Cardiac fibroblast (primary cell): ENCODE results near the gene XIAP.
"Not testable (repeated sequence)": the region's sequence is repeated elsewhere in the genome, so short reads cannot be mapped to it uniquely, and the experiment has no call there.

Experiments
- DNase-seq, 2 donors: peaks; one replicate each; pipeline versions ENCODE4 v3.0.0 to v3.0.0-alpha.2; 2010; ENCODE audit warnings: low read depth in 2 of 2
- H3K4me3 ChIP-seq, 2 donors: replicated peaks in 1 of 2; 1 replicate in 1 of 2; 2 replicates in 1 of 2; pipeline ENCODE4 v1.5.1; 2011; ENCODE audit warnings: low read depth in 2 of 2, low read length in 2 of 2, mild to moderate bottlenecking in 2 of 2, moderate library complexity in 1 of 2
- TF ChIP-seq, protein P1 (sequence below): IDR thresholded peaks from one replicate; pipeline ENCODE4 v1.5.1; 2011; ENCODE audit warnings: low read depth, mild to moderate bottlenecking, low read length, inconsistent platforms

XIAP gene

DNA sequence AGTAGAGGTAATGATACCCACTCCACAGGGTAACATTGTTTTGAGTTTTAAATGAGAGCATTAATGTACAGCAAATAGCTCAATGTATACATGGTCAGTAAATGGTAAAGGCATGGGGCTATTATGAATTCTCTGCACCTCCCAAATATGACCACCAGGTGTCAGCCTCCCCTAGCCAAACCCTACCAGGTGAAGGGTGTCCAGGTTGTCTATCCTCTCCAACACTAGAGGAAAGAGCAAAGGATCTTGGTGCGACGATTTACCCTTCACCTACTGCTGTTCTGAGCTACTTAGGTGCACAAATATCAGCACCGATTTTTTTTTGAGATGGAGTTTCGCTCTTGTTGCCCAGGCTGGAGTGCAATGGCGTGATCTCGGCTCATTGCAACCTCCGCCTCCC, 26.5 kb upstream of the XIAP start:
- TF ChIP-seq, protein P1, sequence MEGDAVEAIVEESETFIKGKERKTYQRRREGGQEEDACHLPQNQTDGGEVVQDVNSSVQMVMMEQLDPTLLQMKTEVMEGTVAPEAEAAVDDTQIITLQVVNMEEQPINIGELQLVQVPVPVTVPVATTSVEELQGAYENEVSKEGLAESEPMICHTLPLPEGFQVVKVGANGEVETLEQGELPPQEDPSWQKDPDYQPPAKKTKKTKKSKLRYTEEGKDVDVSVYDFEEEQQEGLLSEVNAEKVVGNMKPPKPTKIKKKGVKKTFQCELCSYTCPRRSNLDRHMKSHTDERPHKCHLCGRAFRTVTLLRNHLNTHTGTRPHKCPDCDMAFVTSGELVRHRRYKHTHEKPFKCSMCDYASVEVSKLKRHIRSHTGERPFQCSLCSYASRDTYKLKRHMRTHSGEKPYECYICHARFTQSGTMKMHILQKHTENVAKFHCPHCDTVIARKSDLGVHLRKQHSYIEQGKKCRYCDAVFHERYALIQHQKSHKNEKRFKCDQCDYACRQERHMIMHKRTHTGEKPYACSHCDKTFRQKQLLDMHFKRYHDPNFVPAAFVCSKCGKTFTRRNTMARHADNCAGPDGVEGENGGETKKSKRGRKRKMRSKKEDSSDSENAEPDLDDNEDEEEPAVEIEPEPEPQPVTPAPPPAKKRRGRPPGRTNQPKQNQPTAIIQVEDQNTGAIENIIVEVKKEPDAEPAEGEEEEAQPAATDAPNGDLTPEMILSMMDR = peak; percentile 63
- H3K4me3 ChIP-seq = no peak overlapping the region
- DNase-seq = peak; percentile 51 to 57

DNA sequence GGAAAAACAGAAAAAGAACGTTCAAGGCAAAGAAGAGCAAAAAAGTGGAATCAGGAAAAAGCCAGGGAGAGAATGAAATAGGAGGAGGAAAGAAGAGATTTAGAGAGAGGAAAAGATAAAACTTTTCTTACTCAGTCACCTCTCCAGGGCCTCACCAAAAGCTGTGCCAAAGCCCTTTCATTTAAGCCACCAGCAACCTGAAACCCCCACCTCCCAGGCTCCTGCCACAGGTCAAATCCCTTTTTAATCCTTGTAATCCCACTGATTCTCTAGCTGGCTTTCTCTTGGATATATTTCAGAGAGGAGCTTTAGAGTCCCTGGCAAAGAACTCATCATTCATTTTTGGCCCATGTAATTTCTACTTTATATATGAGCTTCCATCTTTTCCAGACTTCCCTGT, 25.7 kb upstream of the XIAP start:
- H3K4me3 ChIP-seq = no peak overlapping the region
- TF ChIP-seq, protein P1 = no peak
- DNase-seq = no peak

DNA sequence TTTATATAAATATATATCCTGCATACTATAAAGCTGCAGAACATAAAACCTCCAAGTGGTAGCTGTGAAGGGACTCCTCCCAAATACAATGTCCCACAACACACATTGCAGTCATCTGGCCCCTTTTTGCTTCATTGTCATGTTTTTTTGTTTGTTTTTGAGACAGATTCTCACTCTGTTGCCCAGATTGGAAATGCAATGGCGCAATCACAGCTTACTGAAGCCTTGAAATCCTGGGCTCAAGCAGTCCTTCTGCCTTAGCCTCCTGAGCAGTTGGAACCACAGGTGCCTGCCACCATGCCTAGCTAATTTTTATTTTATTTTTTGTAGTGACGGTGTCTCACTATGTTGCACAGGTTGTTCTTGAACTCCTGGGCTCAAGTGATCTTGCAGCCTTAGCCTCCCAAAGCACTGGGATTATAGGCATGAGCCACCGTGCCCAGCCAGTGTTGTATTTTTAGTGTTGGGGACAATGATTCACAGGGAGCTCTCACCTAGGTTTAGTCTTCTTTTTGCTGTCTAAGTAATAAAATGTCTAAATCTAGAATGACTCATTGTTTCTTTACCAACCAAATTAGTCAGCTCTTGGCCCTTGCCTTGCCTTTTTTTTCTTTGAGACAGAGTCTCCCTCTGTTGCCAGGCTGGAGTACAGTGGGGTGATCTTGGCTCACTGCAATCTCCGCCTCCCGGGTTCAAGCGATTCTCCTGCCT, 24.0 kb upstream of the XIAP start:
- TF ChIP-seq, protein P1 = no peak
- H3K4me3 ChIP-seq = no peak overlapping the region
- peak; percentile 48 to 73 for DNase-seq

DNA sequence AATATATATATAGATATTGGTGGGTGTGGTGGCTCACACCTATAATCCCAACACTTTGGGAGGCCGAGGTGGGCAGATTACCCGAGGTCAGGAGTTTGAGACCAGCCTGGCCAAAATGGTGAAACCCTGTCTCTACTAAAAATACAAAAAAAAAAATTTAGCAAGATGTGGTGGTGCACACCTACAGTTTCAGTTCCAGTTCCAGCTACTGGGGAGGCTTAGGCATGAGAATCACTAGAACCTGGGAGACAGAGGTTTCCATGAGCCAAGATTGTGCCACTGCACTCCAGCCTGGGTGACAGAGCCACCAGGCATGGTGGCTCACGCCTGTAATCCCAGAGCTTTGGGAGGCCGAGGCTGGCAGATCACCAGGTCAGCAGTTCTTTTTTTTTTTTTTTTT, 14.7 kb upstream of the XIAP start:
- DNase-seq, H3K4me3 ChIP-seq: not testable (repeated sequence)

DNA sequence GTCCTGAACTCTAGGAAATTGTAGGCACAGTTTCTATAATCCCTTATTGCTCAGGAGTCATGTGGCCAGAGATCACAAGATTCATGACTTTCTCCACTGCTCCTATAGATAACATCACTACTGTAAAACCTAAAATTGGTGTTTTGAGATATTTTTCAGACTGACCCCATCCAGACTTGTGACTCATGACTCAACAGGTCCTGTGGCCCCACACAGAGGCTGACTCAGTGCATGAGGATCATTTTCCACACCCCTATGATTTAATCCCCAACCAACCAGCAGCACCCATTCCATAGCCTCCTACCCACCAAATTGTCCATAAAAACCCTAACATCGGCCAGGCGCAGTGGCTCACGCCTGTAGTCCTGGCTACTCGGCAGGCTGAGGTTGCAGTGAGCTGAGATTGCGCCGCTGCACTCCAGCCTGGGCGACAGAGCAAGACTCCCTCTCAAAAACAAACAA, 13.2 kb upstream of the XIAP start:
- TF ChIP-seq, protein P1 = no peak
- H3K4me3 ChIP-seq = no peak overlapping the region
- DNase-seq = peak; percentile 59 to 84

DNA sequence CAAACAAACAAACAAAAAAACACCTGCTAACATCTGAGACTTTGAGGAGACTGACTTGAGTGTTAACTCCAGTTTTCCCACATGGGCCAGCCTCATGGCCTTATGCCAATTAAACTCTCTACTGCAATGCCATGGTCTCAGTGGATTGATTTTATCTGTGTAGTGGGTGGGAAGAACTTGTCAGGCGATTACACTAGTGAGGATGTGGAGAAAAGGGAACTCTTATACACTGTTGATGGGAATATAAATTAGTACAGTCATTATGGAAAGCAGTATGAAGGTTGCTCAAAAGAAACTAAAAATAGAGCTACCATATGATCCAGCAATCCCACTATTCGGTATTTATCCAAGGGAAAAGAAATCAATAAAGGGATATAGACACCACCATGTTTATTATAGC, 12.8 kb upstream of the XIAP start:
- no peak for DNase-seq

DNA sequence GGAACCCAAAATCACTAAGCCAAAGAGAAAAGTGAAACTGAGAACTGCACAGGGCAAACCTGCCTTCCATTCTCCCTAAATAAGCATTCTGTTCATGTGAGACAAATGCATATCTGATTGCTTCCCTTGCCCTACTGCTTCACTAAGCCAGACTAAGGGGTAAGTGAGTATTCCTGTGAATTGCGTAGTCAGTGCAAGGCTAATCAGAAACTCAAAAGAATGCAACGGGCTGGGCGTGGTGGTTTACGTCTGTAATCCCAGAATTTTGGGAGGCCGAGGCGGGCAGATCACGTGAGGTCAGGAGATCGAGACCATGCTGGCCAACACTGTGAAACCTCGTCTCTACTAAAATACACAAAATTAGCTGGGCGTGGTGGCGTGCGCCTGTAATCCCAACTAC, 10.8 kb upstream of the XIAP start:
- H3K4me3 ChIP-seq = no peak overlapping the region
- DNase-seq = no peak
- TF ChIP-seq, protein P1 = no peak

More for the DNA sequence above, 12.8 kb upstream of the XIAP start:
- no peak overlapping the region for H3K4me3 ChIP-seq
- TF ChIP-seq, protein P1 = no peak

DNA sequence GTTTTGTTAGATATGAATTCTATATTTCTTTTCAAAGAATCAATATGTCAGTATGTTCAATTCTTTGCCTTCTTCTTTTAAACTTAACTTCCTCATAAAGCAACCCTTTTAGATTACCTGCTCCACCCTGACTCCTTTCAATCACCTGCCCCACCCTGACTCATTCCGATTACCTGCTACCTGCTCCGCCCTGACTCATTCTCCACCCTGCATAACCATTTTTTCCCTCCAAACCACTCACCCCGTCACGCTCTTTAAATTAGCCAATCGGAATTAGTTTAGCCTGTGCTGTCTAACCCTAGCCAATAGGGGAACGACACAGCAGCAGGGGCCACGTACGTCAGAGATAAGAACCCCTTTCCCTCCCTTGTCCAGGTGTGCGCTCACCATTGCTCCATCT, 9.9 kb upstream of the XIAP start:
- DNase-seq, H3K4me3 ChIP-seq: not testable (repeated sequence)
